K562 (cell line): ENCODE data around the gene PPP1R9A. TPM values are rescaled to one million over a fixed set of nuclear protein-coding genes. Genes with fewer than 3 reads are reported as not detected.

ENCODE experiments used
- ATAC-seq: fragments of 200-7000 bp; cut with Tn5 transposase; 3 replicates; pipeline ENCODE4 v1.9.1; 2020; ENCODE audit warnings: moderate library complexity
- BruUV-seq: library from RNA; stranded (reverse); fragments of 400-500 nt; replicated peaks from 2 replicates; lab custom pipeline; 2021; lab: Mats Ljungman, UMichigan
- CTCF ChIA-PET: fragments of 300-600 bp; formaldehyde crosslinking; extraction: SDS; loops from one replicate; lab custom pipeline; 2021; ENCODE audit warnings: low intra/inter-chr PET ratio; lab: Yijun Ruan, JAX
- POLR2A ChIA-PET: fragments of 300-600, 350-650 bp; sonication (Branson Sonifier 250); formaldehyde crosslinking; extraction: SDS; loops from one replicate; lab custom pipeline; 2021; ENCODE audit warnings: antibody characterized with exemption, inconsistent platforms; lab: Yijun Ruan, JAX
- DNase-seq, 4 experiments: peaks; one replicate each; pipeline versions ENCODE4 v3.0.0 to v3.0.0-alpha.2; 2011 to 2018; ENCODE audit warnings: low spot score in 3 of 4, mixed read lengths in 3 of 4; ENCODE audit errors: extremely low read depth in 1 of 4
- FAIRE-seq: peaks from 2 replicates; lab custom pipeline; 2011; peaks lifted over from hg19 to GRCh38; lab: Jason Lieb, UNC
- H2AFZ ChIP-seq: 2 replicates; pipeline ENCODE4 v1.6.0; 2011; ENCODE audit warnings: low read depth, low read length, control low read depth, inconsistent platforms
- H3K27ac ChIP-seq: fragments of 200-600 bp; 3 replicates; pipeline ENCODE4 v1.8.0; 2011; ENCODE audit warnings: low read depth, mild to moderate bottlenecking, control low read depth, inconsistent platforms, low read length, moderate library complexity, mixed read lengths; ENCODE audit errors: extremely low read depth
- H3K27me3 ChIP-seq, 2 experiments: fragments of 300-600 bp in 1 of 2; 2 replicates in 1 of 2; 3 replicates in 1 of 2; pipeline versions ENCODE4 v1.6.0 to v1.8.0; 2011; ENCODE audit warnings: inconsistent platforms in 2 of 2, low read length in 2 of 2, mild to moderate bottlenecking in 1 of 2, mixed read lengths in 1 of 2, moderate library complexity in 1 of 2; ENCODE audit not compliant: control insufficient read depth in 2 of 2, insufficient read depth in 2 of 2
- H3K36me3 ChIP-seq: fragments of 300-600 bp; 3 replicates; pipeline ENCODE4 v1.8.0; 2011; ENCODE audit warnings: mild to moderate bottlenecking, low read length, inconsistent platforms; ENCODE audit not compliant: control insufficient read depth, insufficient read depth
- H3K4me1 ChIP-seq, 2 experiments: fragments of 200-600 bp in 1 of 2; replicated peaks in 1 of 2; 2 replicates in 1 of 2; 3 replicates in 1 of 2; pipeline versions ENCODE4 v1.5.1 to v1.8.0; 2011; ENCODE audit warnings: inconsistent platforms in 2 of 2, low read length in 2 of 2, mild to moderate bottlenecking in 1 of 2, mixed read lengths in 1 of 2, moderate library complexity in 1 of 2; ENCODE audit not compliant: control insufficient read depth in 2 of 2, insufficient read depth in 2 of 2
- H3K4me2 ChIP-seq: 2 replicates; pipeline ENCODE4 v1.6.1; 2011; ENCODE audit warnings: low read length, control low read depth, inconsistent platforms, mixed read lengths; ENCODE audit not compliant: insufficient read depth
- H3K4me3 ChIP-seq: fragments of 200-600 bp; sonication (generic), shearing (Covaris generic); 2 replicates; pipeline ENCODE4 v1.5.1; 2016; ENCODE audit warnings: control low read depth, inconsistent platforms
- H3K79me2 ChIP-seq: fragments of 200-600 bp; 3 replicates; pipeline ENCODE4 v1.8.0; 2011; ENCODE audit warnings: low read length, inconsistent platforms; ENCODE audit not compliant: control insufficient read depth, insufficient read depth
- H3K9ac ChIP-seq, 2 experiments: 2 replicates each; pipeline versions ENCODE4 v1.6.0 to v1.6.1; 2011; ENCODE audit warnings: low read depth in 2 of 2, low read length in 2 of 2, control low read depth in 1 of 2, inconsistent platforms in 1 of 2, mild to moderate bottlenecking in 1 of 2, mixed read lengths in 1 of 2; ENCODE audit not compliant: insufficient read depth in 1 of 2
- H3K9me1 ChIP-seq: one replicate; pipeline ENCODE4 v1.6.0; 2011; ENCODE audit warnings: inconsistent platforms, mild to moderate bottlenecking, low read length, moderate library complexity; ENCODE audit not compliant: control insufficient read depth, insufficient read depth
- H3K9me3 ChIP-seq: replicated peaks from 2 replicates; pipeline ENCODE4 v1.5.1; 2011; ENCODE audit warnings: low read depth, low read length, inconsistent platforms; ENCODE audit not compliant: control insufficient read depth, insufficient read depth
- H4K20me1 ChIP-seq: replicated peaks from 2 replicates; pipeline ENCODE4 v1.6.1; 2011; ENCODE audit warnings: low read length, inconsistent platforms, mixed read lengths; ENCODE audit not compliant: control insufficient read depth, insufficient read depth
- FOXJ2 ChIP-seq: fragments of 200-800 bp; sonication (Bioruptor generic); IDR thresholded peaks from 2 replicates; pipeline ENCODE4 v1.6.1; 2016; ENCODE audit warnings: missing genetic modification characterization, missing compliant biosample characterization
- HDAC6 ChIP-seq: IDR thresholded peaks from 2 replicates; pipeline ENCODE4 v1.6.1; 2012; ENCODE audit warnings: low read depth, mild to moderate bottlenecking, control low read depth, inconsistent platforms, low read length, moderate library complexity
- MCM5 ChIP-seq: fragments of 450-650 bp; IDR thresholded peaks from 2 replicates; pipeline ENCODE4 v1.6.1; 2016; ENCODE audit warnings: low read depth
- NBN ChIP-seq: fragments of 450-650 bp; IDR thresholded peaks from 2 replicates; pipeline ENCODE4 v1.6.1; 2016; ENCODE audit warnings: low read depth, mild to moderate bottlenecking
- PHB2 ChIP-seq: fragments of 450-650 bp; IDR thresholded peaks from 2 replicates; pipeline ENCODE4 v1.6.1; 2017; ENCODE audit warnings: low read depth
- ZNF239 ChIP-seq: fragments of 250-450 bp; sonication (Bioruptor Pico); IDR thresholded peaks from 2 replicates; pipeline ENCODE4 v1.4.0; 2020; ENCODE audit warnings: mild to moderate bottlenecking
- ZNF280B ChIP-seq: fragments of 250-450 bp; sonication (Bioruptor Pico); IDR thresholded peaks from 2 replicates; pipeline ENCODE4 v1.5.1; 2021; ENCODE audit warnings: mild to moderate bottlenecking
- ZNF384 ChIP-seq: IDR thresholded peaks from 2 replicates; pipeline ENCODE4 v1.6.1; 2012; ENCODE audit warnings: low read depth, low read length, improper control_type of control experiment
- ZNF764 ChIP-seq: fragments of 250-450 bp; sonication (Bioruptor Pico); IDR thresholded peaks from 2 replicates; pipeline ENCODE4 v1.4.0; 2020; ENCODE audit warnings: low read depth, mild to moderate bottlenecking, moderate library complexity
- WGBS: fragments of 100-300 bp; shearing (Covaris generic); methylation state at CpG from one replicate; pipeline ENCODE4 v1.1.6; 2016; ENCODE audit warnings: low coverage, mixed read lengths; ENCODE audit not compliant: insufficient coverage; ENCODE audit errors: missing lambda C conversion rate; 5-methylcytosine and 5-hydroxymethylcytosine counted together
- in situ Hi-C: fragments of 300-500 bp; cut with MboI; formaldehyde crosslinking; loops from 4 replicates; pipeline ENCODE4 v1.15.0; 2018; ENCODE audit warnings: inconsistent platforms, mixed read lengths
- intact Hi-C: fragments of 100-400 bp; cut with micrococcal nuclease; formaldehyde crosslinking; loops from 2 replicates; pipeline ENCODE4 v1.14.2; 2022
- polyA plus RNA-seq, 8 experiments: library from polyadenylated mRNA; depleted of rRNA in 4 of 8; stranded (reverse) in 5 of 8; unstranded in 3 of 8; fragments of >200 nt; fragmentation: Nextera tagmentation in 2 of 8; fragmentation: Illumina TruSeq in 1 of 8; extraction: Ambion mirVana in 2 of 8; extraction: Trizol in 1 of 8; gene quantifications; 2 replicates each; pipeline versions ENCODE4 v1.2.1 to v1.2.3, GENCODE V29; 2011 to 2014; ENCODE audit warnings: inconsistent platforms in 1 of 8, missing spikeins in 1 of 8
- total RNA-seq, 7 experiments: library from RNA; depleted of rRNA in 6 of 7; stranded (reverse); fragments of >200 nt in 6 of 7; fragmentation: Illumina TruSeq in 2 of 7; extraction: Trizol in 2 of 7; gene quantifications; 2 replicates each; pipeline versions ENCODE4 v1.2.1 to v1.2.3, GENCODE V29; 2011 to 2021; ENCODE audit warnings: low replicate concordance in 1 of 7
- TF ChIP-seq, protein P1 (sequence below): IDR thresholded peaks from 2 replicates; pipeline ENCODE4 v1.6.1; 2011; ENCODE audit not compliant: insufficient read length; ENCODE audit errors: extremely low read depth
- TF ChIP-seq, protein P2 (sequence below): sonication (generic); formaldehyde crosslinking; IDR thresholded peaks from 2 replicates; pipeline ENCODE4 v1.8.0; 2022; ENCODE audit warnings: mild to moderate bottlenecking, missing genetic modification reagents

The PPP1R9A gene
- total and polyA plus RNA-seq, 9 of the 15 experiments (the other 6 are each of a cell fraction or from before 2014, with no cell fraction given): 0.24 TPM; not detected in 8

DNA sequence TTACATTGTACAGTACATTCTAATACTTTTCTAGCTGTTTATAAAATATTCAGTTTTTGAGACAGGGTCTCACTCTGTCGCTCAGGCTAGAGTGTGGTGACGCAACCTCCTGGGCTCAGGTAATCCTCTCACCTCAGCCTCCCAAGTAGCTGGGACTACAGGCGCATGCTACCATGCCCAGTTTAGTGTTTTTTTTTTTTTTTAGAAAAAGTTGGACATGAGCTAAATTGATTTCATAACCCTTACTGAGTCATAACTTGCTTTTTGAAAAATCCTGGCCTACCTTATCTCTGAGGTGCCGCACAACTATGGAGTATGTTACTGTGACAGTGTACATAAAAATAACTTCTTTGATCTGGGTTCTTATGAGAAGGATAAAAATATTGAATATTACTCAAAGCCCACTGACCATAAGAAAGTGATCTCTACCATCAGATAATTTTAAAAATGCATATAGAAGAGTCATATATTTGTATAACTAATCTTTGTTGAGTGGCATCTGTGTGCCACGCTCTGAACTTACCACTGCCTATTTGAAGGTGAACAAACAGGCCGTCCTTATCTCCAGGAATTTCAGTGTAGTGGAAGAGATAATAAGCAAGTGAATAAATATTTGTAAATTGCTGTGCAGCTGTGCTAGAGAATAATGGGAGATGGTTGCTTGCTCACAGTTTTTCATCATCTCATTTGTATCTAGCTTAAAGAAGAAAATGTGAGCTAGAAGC lies 73.2 kb downstream of the PPP1R9A start (continued):
- no peak for TF ChIP-seq ZNF764 (CRISPR knock-in tag)
- no peak for TF ChIP-seq FOXJ2 (tag)
- TF ChIP-seq, protein P1, sequence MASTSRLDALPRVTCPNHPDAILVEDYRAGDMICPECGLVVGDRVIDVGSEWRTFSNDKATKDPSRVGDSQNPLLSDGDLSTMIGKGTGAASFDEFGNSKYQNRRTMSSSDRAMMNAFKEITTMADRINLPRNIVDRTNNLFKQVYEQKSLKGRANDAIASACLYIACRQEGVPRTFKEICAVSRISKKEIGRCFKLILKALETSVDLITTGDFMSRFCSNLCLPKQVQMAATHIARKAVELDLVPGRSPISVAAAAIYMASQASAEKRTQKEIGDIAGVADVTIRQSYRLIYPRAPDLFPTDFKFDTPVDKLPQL: no peak
- no peak for TF ChIP-seq ZNF280B
- no peak for TF ChIP-seq HDAC6
- TF ChIP-seq PHB2: no peak

GRCh38 chr7:94995921-94996320 lies 88.5 kb downstream of the PPP1R9A start:
- no peak for DNase-seq
- CTCF ChIA-PET: no interaction called here
- intact Hi-C loops: no loop called here
- WGBS: 0% methylated on average over 1 of the region's 1 CpG
- no peaks in the 10 kb centered on the region for H3K79me2 ChIP-seq
- H3K4me2 ChIP-seq: no peak overlapping the region
- H3K27me3 ChIP-seq: no peaks in the 10 kb centered on the region
- FAIRE-seq: no peak
- in situ Hi-C loops: no loop called here
- no peak for ATAC-seq
- no TSS peak for BruUV-seq
- H3K4me1 ChIP-seq: no peaks in the 10 kb centered on the region
- POLR2A ChIA-PET: no interaction called here
- no peak overlapping the region for H3K27ac ChIP-seq
- no peaks in the 10 kb centered on the region for H3K9me3 ChIP-seq
- H2AFZ ChIP-seq: no peak overlapping the region
- H3K9me1 ChIP-seq: no peaks in the 10 kb centered on the region
- no peaks in the 10 kb centered on the region for H3K36me3 ChIP-seq
- H3K9ac ChIP-seq: no peak overlapping the region
- no peak for TF ChIP-seq MCM5
- TF ChIP-seq NBN: no peak
- no peak for TF ChIP-seq ZNF384
- no peak for TF ChIP-seq ZNF239 (CRISPR knock-in tag)
- TF ChIP-seq, protein P2, sequence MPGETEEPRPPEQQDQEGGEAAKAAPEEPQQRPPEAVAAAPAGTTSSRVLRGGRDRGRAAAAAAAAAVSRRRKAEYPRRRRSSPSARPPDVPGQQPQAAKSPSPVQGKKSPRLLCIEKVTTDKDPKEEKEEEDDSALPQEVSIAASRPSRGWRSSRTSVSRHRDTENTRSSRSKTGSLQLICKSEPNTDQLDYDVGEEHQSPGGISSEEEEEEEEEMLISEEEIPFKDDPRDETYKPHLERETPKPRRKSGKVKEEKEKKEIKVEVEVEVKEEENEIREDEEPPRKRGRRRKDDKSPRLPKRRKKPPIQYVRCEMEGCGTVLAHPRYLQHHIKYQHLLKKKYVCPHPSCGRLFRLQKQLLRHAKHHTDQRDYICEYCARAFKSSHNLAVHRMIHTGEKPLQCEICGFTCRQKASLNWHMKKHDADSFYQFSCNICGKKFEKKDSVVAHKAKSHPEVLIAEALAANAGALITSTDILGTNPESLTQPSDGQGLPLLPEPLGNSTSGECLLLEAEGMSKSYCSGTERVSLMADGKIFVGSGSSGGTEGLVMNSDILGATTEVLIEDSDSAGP: no peak
- H4K20me1 ChIP-seq: no peaks in the 10 kb centered on the region
- H3K4me3 ChIP-seq: no peak overlapping the region
